Kidney epithelial cell (primary cell): ENCODE results near the gene DENND5B. TPM values are rescaled to one million over a fixed set of nuclear protein-coding genes. Genes with fewer than 3 reads are reported as not detected.

Experiments
- DNase-seq: peaks from one replicate; pipeline ENCODE4 v3.0.0-alpha.2; 2010; ENCODE audit warnings: low read depth
- H3K27me3 ChIP-seq: 2 replicates; pipeline ENCODE4 v1.6.0; 2011; ENCODE audit warnings: low read length; ENCODE audit not compliant: control insufficient read depth, insufficient read depth
- H3K36me3 ChIP-seq: 2 replicates; pipeline ENCODE4 v1.5.1; 2011; ENCODE audit warnings: low read length; ENCODE audit not compliant: control insufficient read depth, insufficient read depth
- H3K4me3 ChIP-seq: 2 replicates; pipeline ENCODE4 v1.5.1; 2011; ENCODE audit warnings: low read depth, mild to moderate bottlenecking, control low read depth, low read length
- CTCF ChIP-seq: IDR thresholded peaks from 2 replicates; pipeline ENCODE4 v1.5.1; 2011; ENCODE audit warnings: mild to moderate bottlenecking, moderate library complexity, low read length, control low read depth, inconsistent platforms; ENCODE audit not compliant: insufficient read depth, poor library complexity, severe bottlenecking
- total RNA-seq: library from RNA; depleted of rRNA; stranded (reverse); fragments of >200 nt; gene quantifications from 2 replicates; pipeline ENCODE4 v1.2.3, GENCODE V29; 2015

The DENND5B gene
- total RNA-seq, 1 donor from 2014 or later = 7.6 TPM

- Histone ChIP-seq H3K36me3 (no peaks in the 10 kb centered on the region), H3K27me3 (no peaks in the 10 kb centered on the region), H3K4me3 (no peak overlapping the region)
- no peak for DNase-seq
- no peak for TF ChIP-seq CTCF
These were observed 59.0 kb downstream of the DENND5B start for GRCh38 chr12:31531893-31532292.

- Histone ChIP-seq H3K36me3 (no peaks in the 10 kb centered on the region), H3K4me3 (no peak overlapping the region), H3K27me3 (no peaks in the 10 kb centered on the region)
- no peak for DNase-seq
- TF ChIP-seq CTCF = no peak
These were observed 62.8 kb downstream of the DENND5B start for GRCh38 chr12:31528095-31528494.

GRCh38 chr12:31527083-31527482 lies 63.9 kb downstream of the DENND5B start:
- H3K36me3 ChIP-seq = no peaks in the 10 kb centered on the region
- no peak for DNase-seq
- no peak overlapping the region for H3K4me3 ChIP-seq
- no peaks in the 10 kb centered on the region for H3K27me3 ChIP-seq
- no peak for TF ChIP-seq CTCF

GRCh38 chr12:31526158-31526546 lies 64.8 kb downstream of the DENND5B start:
- TF ChIP-seq CTCF = no peak
- H3K4me3 ChIP-seq = no peak overlapping the region
- no peak for DNase-seq
- H3K36me3 ChIP-seq = no peaks in the 10 kb centered on the region
- H3K27me3 ChIP-seq = no peaks in the 10 kb centered on the region

GRCh38 chr12:31525496-31526157 lies 65.3 kb downstream of the DENND5B start:
- no peak for TF ChIP-seq CTCF

More at GRCh38 chr12:31525496-31526157, 65.3 kb downstream of the DENND5B start:
- no peak for DNase-seq
- H3K36me3 ChIP-seq = no peaks in the 10 kb centered on the region
- H3K27me3 ChIP-seq = no peaks in the 10 kb centered on the region
- H3K4me3 ChIP-seq = no peak overlapping the region
